ENCODE measurements around the gene BNC2.

Gene BNC2

DNA sequence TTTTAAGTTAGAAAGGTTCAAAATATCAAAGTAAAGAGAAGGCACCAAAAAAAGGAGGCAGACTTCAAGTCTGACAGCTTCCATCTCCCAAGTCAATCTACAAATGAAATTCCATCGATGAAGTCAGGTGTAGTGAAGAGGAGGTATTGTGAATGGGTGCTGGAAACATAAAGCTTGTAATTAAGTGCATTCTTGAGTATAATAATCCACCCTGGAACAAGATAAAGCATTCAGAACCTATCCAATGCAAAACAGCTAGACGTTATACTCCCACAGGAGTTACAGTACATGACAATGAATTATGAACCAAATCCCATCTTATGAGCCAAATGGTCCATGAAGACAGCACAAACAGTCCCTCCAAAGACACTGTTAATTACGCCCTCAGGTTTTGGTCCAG lies 22.3 kb downstream of the BNC2 start:
- no peak for DNase-seq (ENCODE audit: extremely low spot score)
- ChIA-PET CTCF (no interaction called here), POLR2A (no interaction called here)
- no peak for TF ChIP-seq FOXK2 (IDR thresholded peaks at IDR 0.05)

DNA sequence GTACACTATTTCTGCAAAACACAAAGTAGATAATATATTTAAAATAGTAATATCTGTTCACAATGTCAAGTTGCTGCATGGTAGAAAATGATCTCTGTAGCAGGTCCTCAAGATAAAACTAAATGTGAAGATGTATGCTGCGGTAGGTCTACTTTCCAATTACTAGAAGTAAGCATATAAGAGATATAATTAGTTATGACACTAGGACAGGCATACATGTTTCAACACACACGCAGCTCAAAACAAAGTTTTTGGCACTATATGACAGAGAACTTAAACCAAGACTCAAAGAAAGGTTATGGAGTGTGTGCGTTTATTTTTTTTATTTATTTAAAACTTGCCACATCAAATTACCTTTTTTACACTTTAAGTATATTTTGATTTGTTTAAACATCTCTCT lies 23.5 kb downstream of the BNC2 start:
- POLR2A ChIA-PET = no interaction called here
- TF ChIP-seq ELF4 (IDR thresholded peaks at IDR 0.05) (no peak), HDGF (IDR thresholded peaks at IDR 0.05; ENCODE audit: borderline replicate concordance) (no peak), TARDBP (IDR thresholded peaks at IDR 0.05) (no peak), SP1 (IDR thresholded peaks at IDR 0.05) (no peak), SUZ12 (IDR thresholded peaks at IDR 0.05) (no peak), BHLHE40 (IDR thresholded peaks at IDR 0.05; ENCODE audit: borderline replicate concordance) (no peak), FOXA1 (IDR thresholded peaks at IDR 0.05) (no peak), L3MBTL2 (conservative IDR thresholded peaks at IDR 0.05) (no peak), ZNF384 (IDR thresholded peaks at IDR 0.05) (no peak), LEF1 (IDR thresholded peaks at IDR 0.05; ENCODE audit: borderline replicate concordance) (no peak), CTBP1 (IDR thresholded peaks at IDR 0.05; ENCODE audit: borderline replicate concordance) (no peak), ARNT (IDR thresholded peaks at IDR 0.05) (no peak), PKNOX1 (IDR thresholded peaks at IDR 0.05) (no peak), FOXK2 (IDR thresholded peaks at IDR 0.05) (no peak), FOXM1 (IDR thresholded peaks at IDR 0.05; ENCODE audit: borderline replicate concordance) (no peak), NFRKB (IDR thresholded peaks at IDR 0.05) (no peak)
- no peak for DNase-seq (ENCODE audit: extremely low spot score)
- CTCF ChIA-PET = no interaction called here

GRCh38 chr9:16846367-16846766 lies 24.1 kb downstream of the BNC2 start:
- POLR2A ChIA-PET = no interaction called here
- TF ChIP-seq TARDBP (IDR thresholded peaks at IDR 0.05) = no peak
- no peak for TF ChIP-seq BHLHE40 (IDR thresholded peaks at IDR 0.05; ENCODE audit: borderline replicate concordance)
- no peak for TF ChIP-seq PKNOX1 (IDR thresholded peaks at IDR 0.05)
- no peak for TF ChIP-seq LEF1 (IDR thresholded peaks at IDR 0.05; ENCODE audit: borderline replicate concordance)
- no peak for TF ChIP-seq ELF4 (IDR thresholded peaks at IDR 0.05)
- TF ChIP-seq SP1 (IDR thresholded peaks at IDR 0.05) = no peak
- no peak for TF ChIP-seq FOXM1 (IDR thresholded peaks at IDR 0.05; ENCODE audit: borderline replicate concordance)
- TF ChIP-seq FOXA1 (IDR thresholded peaks at IDR 0.05) = no peak
- TF ChIP-seq SUZ12 (IDR thresholded peaks at IDR 0.05) = no peak
- TF ChIP-seq CTBP1 (IDR thresholded peaks at IDR 0.05; ENCODE audit: borderline replicate concordance) = no peak
- CTCF ChIA-PET = no interaction called here
- no peak for DNase-seq (ENCODE audit: extremely low spot score)

DNA sequence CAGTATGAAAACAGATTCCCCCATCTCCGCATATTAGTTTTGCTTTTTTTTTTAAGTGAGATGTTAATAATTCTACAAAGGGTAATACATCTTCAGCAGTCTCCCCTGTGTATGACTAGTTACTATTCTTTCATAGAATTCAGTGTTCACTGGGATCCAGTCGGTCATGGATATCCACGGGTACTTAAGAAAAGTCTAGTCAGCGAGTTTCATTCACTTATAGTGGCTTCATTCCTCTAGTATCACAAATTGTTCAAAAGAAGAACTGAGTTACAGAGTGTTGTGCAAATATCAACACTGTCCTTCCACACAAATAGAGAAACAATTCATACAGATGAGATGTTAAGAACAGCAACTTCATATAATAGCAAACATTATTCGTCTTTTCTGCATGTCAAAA lies 35.7 kb downstream of the BNC2 start:
- DNase-seq (ENCODE audit: extremely low spot score) = no peak
- CTCF ChIA-PET = no interaction called here
- POLR2A ChIA-PET = no interaction called here
- TF ChIP-seq CTBP1 (IDR thresholded peaks at IDR 0.05; ENCODE audit: borderline replicate concordance) (no peak), SUZ12 (IDR thresholded peaks at IDR 0.05) (no peak), NFRKB (IDR thresholded peaks at IDR 0.05) (no peak), ELF4 (IDR thresholded peaks at IDR 0.05) (no peak), SP1 (IDR thresholded peaks at IDR 0.05) (no peak), FOXK2 (IDR thresholded peaks at IDR 0.05) (no peak), BHLHE40 (IDR thresholded peaks at IDR 0.05; ENCODE audit: borderline replicate concordance) (no peak), HDGF (IDR thresholded peaks at IDR 0.05; ENCODE audit: borderline replicate concordance) (no peak), L3MBTL2 (conservative IDR thresholded peaks at IDR 0.05) (no peak), FOXM1 (IDR thresholded peaks at IDR 0.05; ENCODE audit: borderline replicate concordance) (no peak), LEF1 (IDR thresholded peaks at IDR 0.05; ENCODE audit: borderline replicate concordance) (no peak), ZNF384 (IDR thresholded peaks at IDR 0.05) (no peak), ARNT (IDR thresholded peaks at IDR 0.05) (no peak), FOXA1 (IDR thresholded peaks at IDR 0.05) (no peak), TARDBP (IDR thresholded peaks at IDR 0.05) (no peak), PKNOX1 (IDR thresholded peaks at IDR 0.05) (no peak)

DNA sequence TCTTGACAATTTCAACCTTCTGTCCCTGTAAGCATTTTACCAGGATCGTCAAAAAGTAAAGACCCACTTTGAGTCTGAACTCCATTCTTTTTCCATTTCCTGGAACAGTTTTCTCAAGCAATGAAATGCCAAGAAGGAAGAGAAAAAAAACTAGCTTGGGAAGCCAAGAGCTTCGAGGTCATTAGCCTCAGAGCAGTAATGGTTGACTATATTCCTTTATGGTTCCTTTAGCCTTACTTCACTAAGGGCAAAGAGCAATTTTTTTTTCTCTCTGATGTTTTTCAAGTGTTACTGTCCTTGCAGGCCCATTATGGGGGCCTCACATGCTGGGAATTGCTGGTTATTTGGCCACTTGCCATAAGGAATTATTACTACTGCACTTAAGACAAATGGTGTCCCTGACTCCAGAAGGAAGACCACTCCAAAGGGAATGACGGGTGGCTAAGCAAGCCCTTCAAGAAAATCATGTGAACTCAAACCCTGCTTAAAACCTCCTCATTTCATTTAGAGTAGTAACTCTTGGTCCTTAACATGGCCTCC lies 37.1 kb downstream of the BNC2 start:
- ChIA-PET POLR2A (no interaction called here), CTCF (no interaction called here)
- no peak for TF ChIP-seq CTBP1 (IDR thresholded peaks at IDR 0.05; ENCODE audit: borderline replicate concordance)
- DNase-seq (ENCODE audit: extremely low spot score) = no peak

DNA sequence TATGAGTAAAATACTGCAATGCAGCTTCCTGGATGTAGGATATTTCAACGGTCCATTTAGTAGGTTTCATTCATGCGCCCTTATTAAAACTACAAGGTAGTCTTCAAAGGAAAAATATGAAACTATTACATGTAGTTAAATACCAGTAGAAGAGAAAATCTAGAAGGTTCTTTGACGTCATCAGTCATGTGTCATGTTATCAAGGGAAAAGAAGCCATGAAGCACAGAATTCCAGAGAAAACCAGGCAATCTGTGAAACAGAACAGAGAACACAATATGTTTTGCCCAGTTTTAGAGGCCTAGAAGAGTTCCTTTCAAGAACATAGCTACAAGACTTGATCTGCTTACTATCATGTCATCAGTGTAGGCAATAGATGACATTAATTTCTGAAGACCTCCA lies 38.4 kb downstream of the BNC2 start:
- no peak for DNase-seq (ENCODE audit: extremely low spot score)
- ChIA-PET CTCF (no interaction called here), POLR2A (no interaction called here)
- TF ChIP-seq LEF1 (IDR thresholded peaks at IDR 0.05; ENCODE audit: borderline replicate concordance) = no peak
- TF ChIP-seq ZNF384 (IDR thresholded peaks at IDR 0.05) = no peak
- no peak for TF ChIP-seq FOXA1 (IDR thresholded peaks at IDR 0.05)
- TF ChIP-seq HDGF (IDR thresholded peaks at IDR 0.05; ENCODE audit: borderline replicate concordance) = no peak
- TF ChIP-seq SUZ12 (IDR thresholded peaks at IDR 0.05) = no peak
- no peak for TF ChIP-seq FOXM1 (IDR thresholded peaks at IDR 0.05; ENCODE audit: borderline replicate concordance)
- no peak for TF ChIP-seq NFRKB (IDR thresholded peaks at IDR 0.05)
- TF ChIP-seq ARNT (IDR thresholded peaks at IDR 0.05) = no peak
- no peak for TF ChIP-seq SP1 (IDR thresholded peaks at IDR 0.05)
- no peak for TF ChIP-seq FOXK2 (IDR thresholded peaks at IDR 0.05)
- no peak for TF ChIP-seq CTBP1 (IDR thresholded peaks at IDR 0.05; ENCODE audit: borderline replicate concordance)
- TF ChIP-seq BHLHE40 (IDR thresholded peaks at IDR 0.05; ENCODE audit: borderline replicate concordance) = no peak
- TF ChIP-seq ELF4 (IDR thresholded peaks at IDR 0.05) = no peak

DNA sequence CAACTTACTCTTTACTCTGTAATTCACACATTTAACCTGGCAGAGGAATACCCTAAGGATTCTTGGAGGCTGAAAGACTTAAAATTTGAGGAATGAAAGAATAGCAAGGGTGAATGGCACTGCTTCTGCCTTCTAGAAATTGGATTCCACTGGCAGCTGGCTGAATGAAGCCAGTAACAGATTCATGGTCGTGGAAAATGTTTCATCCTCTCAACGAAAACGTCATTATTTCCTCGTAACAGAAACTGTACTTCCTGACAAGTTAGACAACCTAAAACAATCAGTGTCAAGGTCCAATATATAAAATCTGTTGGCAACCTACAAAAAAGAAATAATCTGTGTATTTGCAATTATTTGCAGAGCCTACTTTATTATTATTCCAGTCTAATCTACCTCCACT lies 39.7 kb downstream of the BNC2 start:
- TF ChIP-seq ELF4 (IDR thresholded peaks at IDR 0.05) (no peak), L3MBTL2 (conservative IDR thresholded peaks at IDR 0.05) (no peak)
- CTCF ChIA-PET = no interaction called here
- POLR2A ChIA-PET = no interaction called here
- no peak for DNase-seq (ENCODE audit: extremely low spot score)
